Skin of body (tissue), 2 donors: ENCODE results near the gene RAF1. TPM values are rescaled to one million over a fixed set of nuclear protein-coding genes. Genes with fewer than 3 reads are reported as not detected.
"Not testable (repeated sequence)": the region's sequence is repeated elsewhere in the genome, so short reads cannot be mapped to it uniquely, and the experiment has no call there.

ENCODE experiments used
- DNase-seq: peaks from one replicate; lab custom pipeline; 2025; lab: John Stamatoyannopoulos, UW
- total RNA-seq: library from RNA; depleted of rRNA; stranded (reverse); fragments of >200 nt; gene quantifications from one replicate; pipeline ENCODE4 v1.2.3, GENCODE V29; 2014

The RAF1 gene
- total RNA-seq, 1 donor from 2014 or later = 112 TPM

GRCh38 chr3:12643010-12643380 lies 20.9 kb downstream of the RAF1 start:
- no peak for DNase-seq

- not testable (repeated sequence) for DNase-seq
These were observed 23.1 kb downstream of the RAF1 start for GRCh38 chr3:12640853-12641252.

DNA sequence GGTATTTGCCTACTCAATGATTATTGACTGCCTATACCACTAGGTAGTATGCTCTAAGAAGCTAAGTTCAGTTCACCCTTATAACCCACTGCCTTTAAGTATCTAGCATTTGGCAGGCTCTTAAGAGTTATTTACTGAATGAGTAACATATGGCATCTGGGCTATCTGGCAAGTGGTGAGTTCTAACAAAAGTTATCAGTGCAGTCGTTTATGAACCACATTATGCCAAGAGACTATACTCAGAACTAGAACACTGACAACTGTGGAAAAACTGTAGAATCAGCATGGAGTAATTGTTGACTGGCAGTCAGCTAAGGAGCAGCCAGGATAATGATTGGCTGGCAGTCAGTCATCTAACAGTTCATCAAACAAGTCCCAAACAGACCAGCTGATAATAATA lies 25.8 kb downstream of the RAF1 start:
- DNase-seq = no peak

DNA sequence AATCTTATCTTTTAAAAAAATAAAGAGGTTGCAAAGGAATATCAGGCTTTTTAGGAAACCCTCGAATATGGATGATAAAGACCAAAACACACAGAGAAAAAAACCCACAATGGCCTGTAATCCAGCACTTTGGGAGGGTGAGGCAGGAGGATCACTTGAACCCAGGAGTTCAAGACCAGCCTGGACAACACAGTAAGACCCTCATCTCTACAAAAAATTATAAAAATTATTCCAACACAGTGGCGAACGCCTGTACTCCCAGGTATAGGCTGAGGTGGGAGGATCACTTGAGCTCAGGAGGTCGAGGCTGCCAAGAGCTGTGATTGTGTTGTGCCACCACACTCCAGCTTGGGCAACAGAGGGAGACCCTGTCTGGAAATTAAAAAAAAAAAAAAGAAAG lies 30.8 kb downstream of the RAF1 start:
- DNase-seq = no peak

GRCh38 chr3:12632523-12632922 lies 31.4 kb downstream of the RAF1 start:
- DNase-seq = no peak

- not testable (repeated sequence) for DNase-seq
These were observed 33.1 kb downstream of the RAF1 start for GRCh38 chr3:12630843-12631242.

DNA sequence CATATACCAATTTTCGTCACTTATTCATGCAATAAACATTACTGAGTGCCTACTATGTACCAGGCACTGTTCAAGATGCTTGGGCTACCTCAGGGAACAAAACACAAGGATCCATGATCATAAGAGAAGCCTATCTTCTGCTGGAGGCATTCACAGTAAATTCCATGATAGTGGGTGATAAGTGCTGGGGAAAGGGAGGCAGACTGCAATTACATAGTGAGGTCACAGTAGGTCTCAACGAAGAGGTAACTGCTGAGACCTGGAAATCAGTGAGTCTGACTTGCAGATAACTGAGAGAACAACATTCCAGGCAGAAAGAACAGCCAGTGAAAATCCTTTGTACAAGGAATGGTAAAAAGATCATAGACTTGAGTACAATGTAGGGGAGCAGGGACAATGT lies 33.6 kb downstream of the RAF1 start:
- DNase-seq = no peak

DNA sequence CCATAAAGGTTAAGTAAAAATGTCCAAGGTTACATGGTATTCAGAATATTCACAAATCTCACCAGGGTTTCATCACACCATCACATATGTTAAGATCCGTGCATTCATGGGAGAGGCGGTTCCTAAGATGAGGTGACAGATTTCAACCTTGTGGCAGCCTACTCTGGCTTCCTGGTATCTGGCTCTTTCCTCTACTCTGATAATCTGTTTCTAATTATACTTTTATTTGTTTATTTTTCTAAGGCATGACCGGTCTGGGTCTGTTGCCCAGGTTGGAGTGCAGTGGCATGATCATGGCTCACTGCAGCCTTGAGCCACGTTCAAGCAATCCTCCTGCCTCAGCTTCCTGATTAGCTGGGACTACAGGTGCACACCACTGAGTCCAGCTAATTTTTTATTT lies 34.4 kb downstream of the RAF1 start:
- DNase-seq = no peak

DNA sequence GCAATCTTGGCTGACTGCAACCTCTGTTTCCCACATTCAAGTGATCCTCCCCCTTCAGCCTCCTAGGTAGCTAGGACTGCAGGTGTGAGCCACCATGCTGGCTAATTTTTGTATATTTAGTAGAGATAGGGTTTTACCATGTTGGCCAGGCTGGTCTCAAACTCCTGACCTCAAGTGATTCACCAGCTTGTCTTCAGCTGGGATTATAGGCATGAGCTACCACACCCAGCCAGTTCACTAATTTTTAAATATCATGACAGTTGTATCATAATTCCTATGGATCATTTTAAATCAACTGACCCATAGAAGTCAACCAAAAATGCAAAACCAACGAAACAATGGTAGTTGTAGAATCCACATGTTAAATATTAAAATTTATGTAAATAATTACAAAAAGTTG lies 35.1 kb downstream of the RAF1 start:
- no peak for DNase-seq

DNA sequence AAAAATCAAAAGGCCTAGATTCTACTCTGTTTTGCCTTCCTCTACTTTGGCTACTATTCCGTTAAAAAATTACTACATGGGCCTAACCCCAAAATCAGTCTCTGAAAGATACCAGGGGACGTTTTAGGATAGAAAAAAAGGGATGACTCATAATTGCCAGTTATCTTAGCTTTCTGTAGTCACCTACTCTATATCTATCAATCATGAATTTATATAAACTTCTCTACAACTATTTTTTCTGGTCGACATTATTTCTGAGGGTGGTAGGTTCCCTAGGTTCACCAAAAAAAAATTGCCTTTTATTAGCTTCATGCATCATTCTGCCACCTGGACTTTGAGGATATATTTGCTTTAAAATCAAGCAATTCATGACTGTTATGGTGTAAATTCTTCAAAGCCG lies 36.5 kb downstream of the RAF1 start:
- no peak for DNase-seq

GRCh38 chr3:12624964-12625363 lies 39.0 kb downstream of the RAF1 start:
- DNase-seq = not testable (repeated sequence)

GRCh38 chr3:12624056-12624455 lies 39.9 kb downstream of the RAF1 start:
- DNase-seq = no peak

DNA sequence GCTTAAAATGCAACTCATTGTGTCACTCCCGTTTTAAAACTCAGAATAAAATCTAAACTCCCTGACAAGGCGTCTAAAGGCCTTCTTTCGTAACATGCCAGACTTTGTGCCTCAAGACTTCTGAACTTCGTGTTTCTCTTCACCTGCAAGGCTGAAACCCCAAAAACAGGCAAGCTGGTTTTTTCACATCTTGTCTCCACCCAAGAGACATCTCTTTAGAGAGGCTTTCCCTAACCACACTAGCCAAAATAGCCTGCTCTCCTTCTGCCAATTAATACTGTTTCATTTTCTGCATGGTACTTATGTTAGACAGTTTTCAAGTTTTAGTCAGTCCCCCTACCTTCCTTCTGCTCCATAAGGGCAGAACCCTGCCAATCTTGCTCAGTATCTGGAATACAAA lies 41.6 kb downstream of the RAF1 start:
- no peak for DNase-seq

DNA sequence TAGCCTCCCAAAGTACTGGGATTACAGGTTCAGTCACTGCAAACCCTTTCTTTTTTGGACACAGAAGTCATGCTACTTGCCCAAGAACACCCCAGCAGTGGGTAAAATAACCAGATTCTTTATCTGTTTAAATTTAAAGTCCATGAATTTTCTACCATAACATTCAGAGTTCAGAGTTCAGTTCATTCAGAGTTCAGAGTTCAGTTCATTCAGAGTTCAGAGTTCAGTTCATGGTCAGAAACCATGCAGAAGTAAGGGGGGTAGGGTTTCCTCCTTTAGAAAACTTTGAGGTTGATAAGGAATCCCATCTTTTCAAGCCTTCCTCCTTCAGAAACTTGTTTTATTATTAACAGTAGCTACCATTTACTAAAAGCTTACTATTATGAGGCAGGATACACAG lies 43.2 kb downstream of the RAF1 start:
- no peak for DNase-seq

GRCh38 chr3:12620305-12620704 lies 43.6 kb downstream of the RAF1 start:
- no peak for DNase-seq

DNA sequence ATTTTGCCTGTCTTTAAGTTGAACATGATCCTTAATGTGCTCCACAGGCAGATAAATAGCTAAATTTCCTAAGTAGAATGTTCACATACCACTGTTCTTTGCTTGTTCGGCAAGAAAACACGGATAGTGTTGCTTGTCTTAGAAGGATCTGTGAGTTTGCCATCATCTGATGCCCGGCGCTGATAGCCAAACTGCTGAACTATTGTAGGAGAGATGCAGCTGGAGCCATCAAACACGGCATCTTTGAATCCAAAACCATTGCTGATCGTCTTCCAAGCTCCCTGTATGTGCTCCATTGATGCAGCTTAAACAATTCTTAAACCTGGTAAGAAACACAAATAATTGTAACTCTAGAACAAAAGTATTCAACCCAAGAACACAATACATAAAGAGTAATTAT lies 45.5 kb downstream of the RAF1 start:
- DNase-seq = no peak

DNA sequence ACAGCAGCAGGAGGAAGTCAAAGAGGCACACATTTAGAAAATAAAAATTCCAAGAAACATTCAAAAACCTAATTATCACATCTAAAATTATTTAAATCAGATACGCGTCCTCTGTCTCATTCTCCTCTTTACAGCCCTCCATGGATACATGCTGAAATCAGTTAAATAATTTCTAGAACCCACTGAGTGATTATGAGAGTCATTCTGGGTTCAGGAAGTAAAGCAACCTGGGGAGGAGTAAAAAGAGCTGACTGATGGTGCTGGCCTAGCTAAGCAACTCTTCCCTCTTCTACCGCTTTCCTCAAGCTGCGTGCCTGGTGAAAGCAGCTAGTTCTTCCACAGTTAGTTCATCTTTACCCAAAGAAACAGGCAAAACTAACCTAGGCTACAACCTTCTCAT lies 48.7 kb downstream of the RAF1 start:
- no peak for DNase-seq

- DNase-seq = no peak
These were observed 50.7 kb downstream of the RAF1 start for GRCh38 chr3:12613250-12613649.

- no peak for DNase-seq
These were observed 51.2 kb downstream of the RAF1 start for GRCh38 chr3:12612514-12613226.

GRCh38 chr3:12611117-12611516 lies 52.8 kb downstream of the RAF1 start:
- no peak for DNase-seq

- no peak for DNase-seq
These were observed 55.5 kb downstream of the RAF1 start for GRCh38 chr3:12608376-12608775.

DNA sequence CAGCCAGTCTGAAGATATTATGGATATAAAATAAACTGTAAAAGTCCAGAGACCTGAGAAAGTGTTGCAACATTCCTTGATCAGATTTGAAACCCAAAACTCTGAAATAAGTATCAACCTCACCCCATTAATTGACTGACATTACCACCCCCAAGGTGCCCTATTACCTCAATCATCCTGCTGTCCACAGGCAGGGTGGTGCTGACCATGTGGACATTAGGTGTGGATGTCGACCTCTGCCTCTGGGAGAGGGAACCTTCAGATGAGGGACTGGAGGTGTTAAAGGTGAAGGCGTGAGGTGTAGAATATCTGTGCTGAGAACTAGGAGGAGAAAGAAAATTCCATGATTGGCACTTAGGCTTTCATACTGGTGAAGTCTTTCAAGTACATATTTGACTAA lies 59.9 kb downstream of the RAF1 start:
- DNase-seq = no peak

GRCh38 chr3:12601072-12601471 lies 62.8 kb downstream of the RAF1 start:
- no peak for DNase-seq

GRCh38 chr3:12598890-12599289 lies 65.0 kb downstream of the RAF1 start:
- DNase-seq = no peak
